CD4-positive, alpha-beta T cell treated with Interleukin-1 beta for 1 hour (primary cell): ENCODE measurements around the gene ATP9A.
A peak's percentile ranks its signal among the peaks of the same experiment; 100 is the strongest.
"Not testable (repeated sequence)": the region's sequence is repeated elsewhere in the genome, so short reads cannot be mapped to it uniquely, and the experiment has no call there.

ENCODE experiments used
- DNase-seq, 2 donors: peaks; one replicate each; pipeline ENCODE4 v3.0.0-alpha.2; 2020 to 2022

The ATP9A gene

DNA sequence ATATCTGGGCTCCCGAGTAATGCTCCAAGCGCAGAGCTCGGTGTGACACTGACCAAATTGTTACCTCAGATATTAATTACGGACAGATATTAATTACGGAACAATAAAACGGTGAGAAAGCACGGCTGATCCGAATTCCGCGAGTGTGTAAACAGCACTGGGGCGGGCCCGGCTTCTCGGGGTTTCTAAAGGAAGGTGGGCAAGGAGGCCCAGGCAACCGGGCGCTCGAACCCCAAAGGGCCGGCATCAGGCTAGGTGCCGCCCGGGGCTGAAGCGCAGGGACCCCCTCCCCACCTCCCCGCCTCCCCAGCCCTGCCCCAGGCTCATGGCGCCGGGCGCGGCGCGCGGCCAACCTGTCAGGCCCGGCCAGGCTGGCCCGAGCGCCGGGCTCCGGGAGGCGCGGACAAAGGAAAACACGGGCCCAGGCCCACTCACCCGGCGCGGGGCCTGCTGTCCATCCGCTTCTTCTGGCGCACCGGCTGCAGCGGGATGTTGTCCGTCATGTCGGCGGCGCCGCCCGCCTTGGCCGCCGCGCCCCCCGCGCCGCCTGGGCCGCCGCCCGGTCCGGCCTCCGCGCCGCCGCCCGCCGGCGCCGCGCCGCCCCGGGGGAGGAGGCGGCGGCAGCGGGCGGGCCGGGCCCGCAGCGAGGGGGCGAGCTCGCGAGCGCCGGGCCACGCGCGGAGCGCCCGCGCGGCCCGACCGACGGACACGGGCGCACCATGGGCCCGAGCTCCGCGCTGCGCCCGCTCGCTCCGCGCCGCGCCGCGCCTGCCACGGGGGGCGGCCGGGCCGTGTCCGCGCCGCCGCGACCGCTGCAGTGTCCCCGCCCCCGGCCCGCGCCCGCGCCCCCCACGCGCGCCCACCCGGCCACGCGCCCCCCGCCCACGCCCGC, at the start of gene ATP9A:
Gene ATP9A, minus strand, starts transcription at position 524 of the 892 bp plus-strand sequence. Its CDS starts 21 bp downstream, at position 503.
- DNase-seq = no peak

DNA sequence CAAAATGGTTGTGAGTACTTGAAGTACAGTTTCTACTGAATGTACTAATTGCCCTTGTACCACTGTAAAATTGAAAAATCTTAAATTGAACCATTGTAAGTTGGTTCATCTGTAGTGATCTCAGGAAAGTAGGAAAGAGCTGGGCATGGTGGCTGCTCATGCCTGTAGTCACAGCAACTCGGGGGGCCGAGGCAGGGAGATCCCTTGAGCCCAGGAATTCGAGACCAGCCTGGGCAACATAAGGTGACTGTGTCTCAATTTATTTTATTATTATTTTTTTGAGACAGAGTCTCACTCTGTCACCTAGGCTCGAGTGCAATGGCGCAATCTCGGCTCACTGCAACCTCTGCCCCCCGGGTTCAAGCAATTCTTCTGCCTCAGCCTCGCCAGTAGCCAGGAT, 48.7 kb upstream of the ATP9A start:
- DNase-seq = not testable (repeated sequence)

- no peak for DNase-seq
Observed at GRCh38 chr20:51815383-51816076, 47.3 kb upstream of the ATP9A start.

- DNase-seq = no peak
Observed at GRCh38 chr20:51812861-51813260, 44.7 kb upstream of the ATP9A start.

GRCh38 chr20:51811514-51812128, 43.4 kb upstream of the ATP9A start:
- no peak for DNase-seq

GRCh38 chr20:51811042-51811355, 42.8 kb upstream of the ATP9A start:
- no peak for DNase-seq

DNA sequence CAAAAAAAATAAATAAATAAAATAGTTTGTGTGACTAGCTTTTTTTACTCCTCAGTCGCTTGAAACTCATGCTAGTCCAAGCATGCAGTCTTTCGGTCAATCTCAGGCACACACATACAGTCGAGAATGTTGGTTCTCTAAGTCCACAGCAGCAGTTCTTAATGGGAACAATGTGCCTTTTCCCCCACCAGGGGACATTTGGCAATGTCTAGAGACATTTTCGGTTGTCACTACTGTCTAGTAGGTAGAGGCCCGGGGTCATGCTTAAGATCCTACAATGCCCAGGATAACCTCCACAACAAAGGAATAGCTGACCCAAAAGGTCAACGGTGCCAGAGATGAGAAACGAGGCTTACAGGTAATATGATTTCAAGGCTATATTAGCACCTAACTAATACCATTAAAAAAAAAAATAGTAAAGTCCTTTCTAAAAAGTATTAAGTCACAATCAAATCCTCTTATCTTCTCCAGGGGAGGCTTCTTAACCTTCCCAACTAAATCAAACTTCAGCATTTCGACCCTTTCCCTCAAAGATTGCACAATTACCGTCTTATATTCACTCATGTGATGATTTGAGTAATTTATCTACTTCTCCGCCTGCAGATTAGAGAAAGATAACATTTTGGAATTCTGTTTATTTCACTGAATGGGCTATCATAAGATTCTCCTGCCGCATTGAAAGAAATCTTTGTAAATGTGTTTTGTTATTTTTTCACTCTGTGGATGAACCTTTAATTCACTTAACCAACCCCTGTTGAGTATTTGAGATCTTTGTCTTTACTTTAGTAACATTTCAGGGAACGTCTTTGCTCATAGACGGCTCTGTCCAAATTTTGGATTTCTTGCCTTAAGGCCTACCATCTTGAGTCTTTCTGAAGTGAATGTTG, 42.2 kb upstream of the ATP9A start:
- DNase-seq = no peak

DNA sequence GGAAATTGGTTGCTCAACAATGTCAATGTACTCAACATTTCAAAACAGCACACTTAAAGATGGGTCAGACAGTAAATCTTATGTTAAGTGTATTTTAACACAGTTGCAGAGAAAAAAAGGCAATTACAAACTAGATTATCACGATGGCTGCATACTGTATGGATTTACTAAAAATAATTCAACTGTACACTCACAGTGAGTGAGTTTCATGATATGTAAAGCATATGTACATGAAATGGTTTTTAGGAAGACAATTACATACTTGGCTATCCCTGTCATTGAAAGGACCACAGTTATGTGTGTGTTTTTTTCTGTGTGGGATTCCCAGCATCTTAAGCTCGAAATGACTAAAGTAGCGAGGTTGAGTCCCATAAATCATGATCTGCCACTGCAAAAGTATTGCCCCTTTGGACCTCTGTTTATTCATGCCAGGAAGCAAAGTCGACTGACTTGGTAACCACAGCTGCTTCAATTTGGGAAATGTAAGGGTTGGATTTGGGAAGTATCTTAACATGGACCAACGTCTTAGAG, 39.6 kb upstream of the ATP9A start:
- no peak for DNase-seq

DNA sequence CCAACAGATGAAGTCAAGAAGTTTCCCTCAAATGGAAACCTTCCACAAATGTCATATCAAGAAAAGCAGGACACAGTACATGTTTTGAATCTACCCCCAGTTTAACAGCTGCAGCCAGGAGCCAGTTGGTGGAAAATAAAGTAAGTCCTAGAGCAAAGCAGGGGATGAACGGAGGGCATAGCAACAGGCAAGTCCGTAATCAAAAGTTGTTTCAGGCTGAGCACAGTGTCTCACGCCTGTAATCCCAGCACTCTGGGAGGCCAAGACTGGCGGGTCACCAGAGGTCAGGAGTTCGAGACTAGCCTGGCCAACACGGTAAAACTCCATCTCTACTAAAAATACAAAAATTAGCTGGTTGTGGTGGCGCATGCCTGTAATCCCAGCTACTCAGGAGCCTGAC, 36.6 kb upstream of the ATP9A start:
- DNase-seq = no peak

DNA sequence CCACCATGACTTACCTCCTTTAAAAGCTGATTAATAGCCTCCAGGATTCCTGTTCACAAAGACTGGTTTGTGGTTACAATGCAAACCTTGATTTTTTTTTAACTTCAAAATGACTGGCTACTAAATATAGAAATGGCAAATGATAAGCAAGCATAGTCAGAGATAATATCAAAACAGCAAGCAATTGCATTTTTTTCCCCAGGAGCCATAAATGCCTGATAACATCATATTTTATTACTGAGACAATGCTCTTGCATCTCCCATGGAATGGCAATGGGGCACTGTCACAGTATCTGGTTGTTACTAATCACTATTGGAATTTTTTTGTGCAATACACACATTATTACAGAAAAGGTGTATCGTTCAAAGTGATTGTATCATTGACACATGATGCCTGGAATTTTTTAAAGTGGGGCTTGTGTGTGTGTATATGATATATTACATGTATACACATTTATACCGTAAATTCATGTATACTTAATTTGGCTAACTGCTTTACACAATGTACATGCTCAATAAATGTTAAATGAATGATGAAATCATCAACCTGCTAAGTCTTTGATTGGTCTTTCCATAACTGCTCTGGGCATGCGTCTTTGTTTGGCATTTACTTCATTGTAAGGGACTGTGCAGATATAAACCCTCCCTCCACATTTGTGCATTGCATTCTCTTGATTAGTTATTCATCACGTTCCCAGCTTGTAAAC, 35.1 kb upstream of the ATP9A start:
- DNase-seq = no peak

DNA sequence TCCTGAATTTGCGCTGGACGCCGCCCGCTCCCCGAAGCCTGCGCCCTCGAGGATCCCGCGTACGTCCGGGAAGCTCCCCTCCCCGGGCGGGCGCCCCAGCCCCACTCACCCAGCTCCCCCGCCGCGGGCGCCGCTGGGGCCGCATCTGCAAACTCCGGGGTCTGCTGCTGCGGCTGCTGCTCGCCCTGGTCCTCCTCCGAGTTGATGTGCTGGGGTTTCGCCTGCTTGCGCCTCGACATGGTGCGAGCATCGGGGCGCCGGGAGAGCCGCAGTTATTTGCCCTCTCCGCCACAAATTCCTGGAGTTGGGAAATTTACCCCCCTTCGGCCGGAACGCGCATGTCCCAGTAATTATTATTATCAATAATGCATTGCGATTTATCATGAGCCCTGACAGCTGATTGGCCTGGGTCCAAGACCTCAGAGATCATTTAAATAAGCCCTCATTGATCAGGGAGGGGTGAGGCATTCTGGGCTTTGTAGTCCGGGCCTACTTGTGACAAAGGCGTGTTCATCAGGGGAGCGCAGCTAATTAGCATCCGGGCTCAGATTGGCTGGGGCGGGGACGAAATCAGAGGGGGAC, 34.1 kb upstream of the ATP9A start, which contains the start of gene SALL4:
Gene SALL4, minus strand, starts transcription at position 352 of the 582 bp plus-strand sequence. Its CDS starts 113 bp downstream, at position 239.
- no peak for DNase-seq

- no peak for DNase-seq
Observed at GRCh38 chr20:51801823-51802123, 33.6 kb upstream of the ATP9A start.

DNA sequence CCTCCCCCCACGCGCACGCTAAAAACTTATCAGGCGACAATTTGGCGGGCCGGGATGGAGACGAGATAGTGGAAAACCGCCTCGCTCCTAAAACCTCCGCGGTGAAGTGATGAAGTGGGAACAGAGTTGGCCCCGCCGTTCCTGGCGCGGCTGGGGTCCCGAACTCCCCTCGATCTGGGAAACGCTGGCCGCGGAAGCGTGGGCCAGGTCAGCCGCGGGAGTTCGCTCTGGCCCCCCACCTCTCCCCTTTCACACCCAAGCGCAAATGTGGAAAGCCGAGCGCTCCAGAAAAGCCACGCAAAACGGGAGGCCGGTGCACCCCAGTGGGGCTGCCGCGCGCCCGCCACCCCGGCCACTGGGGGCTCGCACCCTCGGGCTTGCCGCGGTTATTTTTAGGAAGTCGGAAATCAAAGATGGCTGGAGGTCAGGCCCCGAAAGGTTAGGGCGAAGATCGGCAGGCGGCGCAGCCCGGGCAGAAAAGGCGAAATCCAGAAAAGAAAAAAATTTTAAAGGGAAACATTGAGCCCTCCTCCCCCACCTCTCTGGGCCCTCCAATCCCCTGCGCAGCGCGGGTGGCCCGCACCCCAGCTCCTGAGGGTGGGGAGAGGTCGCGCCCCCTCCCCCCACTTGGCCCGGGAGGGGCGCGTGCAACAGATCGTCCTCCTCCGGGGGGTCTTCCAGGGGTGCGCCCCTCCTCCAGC, 33.1 kb upstream of the ATP9A start:
- DNase-seq = no peak

- DNase-seq = no peak
Observed at GRCh38 chr20:51800872-51801121, 32.6 kb upstream of the ATP9A start.

- peak; percentile 39 to 60 for DNase-seq
Observed at GRCh38 chr20:51800060-51800871, 32.1 kb upstream of the ATP9A start.

GRCh38 chr20:51799401-51799860, 31.2 kb upstream of the ATP9A start:
- no peak for DNase-seq

DNA sequence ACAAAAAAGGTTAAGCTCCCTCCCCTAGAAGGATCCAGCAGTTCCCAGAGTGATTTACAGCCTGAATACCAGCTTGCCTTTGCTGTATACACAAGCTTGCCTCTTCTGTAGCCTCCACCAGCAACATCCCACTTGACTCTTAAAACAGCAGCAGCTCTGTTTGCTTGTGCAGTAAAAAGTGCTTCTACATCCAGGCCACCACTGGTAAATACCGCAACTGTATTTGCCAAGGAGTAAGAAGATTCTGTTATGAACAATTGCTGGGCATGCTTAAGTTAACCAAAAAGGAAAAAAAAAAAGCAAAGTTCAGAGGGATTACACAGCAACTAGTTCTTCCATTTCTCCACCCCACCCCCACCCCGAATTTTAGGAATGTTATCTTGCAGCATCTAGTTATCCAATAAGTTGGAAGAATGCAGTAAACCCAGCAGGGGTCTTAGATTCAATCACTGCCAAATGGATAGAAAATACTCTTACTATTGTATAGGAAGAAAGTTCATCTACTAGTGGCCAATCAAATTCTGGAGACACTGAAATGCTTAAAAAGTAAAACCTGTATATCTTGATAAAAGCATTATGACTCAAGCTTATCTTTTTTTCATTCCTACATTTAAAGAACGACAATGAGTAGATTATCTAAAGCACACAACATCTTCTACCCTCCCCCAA, 29.3 kb upstream of the ATP9A start:
- no peak for DNase-seq

GRCh38 chr20:51796340-51796739, 28.1 kb upstream of the ATP9A start:
- DNase-seq = no peak

DNA sequence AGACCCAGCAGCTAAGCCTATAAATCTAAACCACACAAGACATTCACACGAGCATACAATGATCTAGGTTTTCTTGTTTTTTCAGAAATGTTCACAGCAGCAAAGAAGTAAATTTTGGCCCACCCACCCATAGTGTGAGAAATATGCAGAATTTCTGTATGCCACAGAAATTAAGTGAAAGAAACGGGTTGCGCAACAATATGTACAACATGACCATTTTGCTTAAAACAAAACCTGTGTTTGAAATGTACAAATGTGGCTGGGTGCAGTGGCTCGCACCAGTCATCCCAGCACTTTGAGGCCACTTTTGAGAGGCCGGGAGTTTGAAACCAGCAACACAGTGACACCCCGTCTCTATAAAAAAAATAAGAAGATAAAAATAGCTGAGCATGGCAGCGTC, 24.8 kb upstream of the ATP9A start:
- no peak for DNase-seq

DNA sequence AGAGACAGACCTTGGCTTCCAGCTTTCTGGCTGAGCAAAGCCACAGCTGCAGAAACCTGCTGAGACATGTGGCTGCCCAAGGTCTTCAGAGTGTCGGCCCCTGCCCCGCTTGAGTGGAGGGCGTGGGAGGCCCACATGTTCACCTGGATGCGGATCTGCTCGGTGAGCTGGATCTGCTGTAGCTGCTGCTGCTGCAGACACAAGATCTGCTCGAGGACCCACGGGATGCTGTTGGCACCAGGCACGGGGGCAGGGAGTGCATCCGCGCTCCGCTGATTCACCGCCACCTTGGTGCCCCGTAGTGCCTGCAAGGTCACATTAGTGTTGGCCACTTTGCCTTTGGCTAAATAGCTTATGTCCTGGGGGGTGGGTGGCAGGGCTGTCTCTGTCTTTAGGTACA, 23.4 kb upstream of the ATP9A start:
- DNase-seq = no peak
